ENCODE results near the gene LEFTY2. TPM values are rescaled to one million over a fixed set of nuclear protein-coding genes. Genes with fewer than 3 reads are reported as not detected.
"Not testable (repeated sequence)": the region's sequence is repeated elsewhere in the genome, so short reads cannot be mapped to it uniquely, and the experiment has no call there.

Gene LEFTY2
- polyA plus RNA-seq, 4 donors = 0.72 to 1.6 (median 1.1) TPM

GRCh38 chr1:225931270-225932136 is 9.5 kb downstream of the LEFTY2 start:
- DNase-seq (ENCODE audit: low read depth in 4 of 4, low spot score in 2 of 4) = no peak

GRCh38 chr1:225930566-225930965 is 10.5 kb downstream of the LEFTY2 start:
- DNase-seq (ENCODE audit: low read depth in 4 of 4, low spot score in 2 of 4) = no peak

GRCh38 chr1:225929462-225929861 is 11.6 kb downstream of the LEFTY2 start:
- DNase-seq (ENCODE audit: low read depth in 4 of 4, low spot score in 2 of 4) = not testable (repeated sequence)

GRCh38 chr1:225928186-225929175 is 12.5 kb downstream of the LEFTY2 start:
- no peak for DNase-seq (ENCODE audit: low read depth in 4 of 4, low spot score in 2 of 4)

- DNase-seq (ENCODE audit: low read depth in 4 of 4, low spot score in 2 of 4) = no peak
Measured at GRCh38 chr1:225926551-225927113, 14.4 kb downstream of the LEFTY2 start.

GRCh38 chr1:225923692-225924555 is 17.1 kb downstream of the LEFTY2 start, which contains the start of gene PYCR2:
PYCR2 (minus strand) TSS chr1:225924250; CDS start chr1:225924110, 140 bp downstream.
- peak; percentile 84 to 93 (median 91) for DNase-seq (ENCODE audit: low read depth in 4 of 4, low spot score in 2 of 4)

- DNase-seq (ENCODE audit: low read depth in 4 of 4, low spot score in 2 of 4) = no peak
Measured at GRCh38 chr1:225923381-225923691, 17.7 kb downstream of the LEFTY2 start.

GRCh38 chr1:225921734-225922709 is 19.0 kb downstream of the LEFTY2 start:
- DNase-seq (ENCODE audit: low read depth in 4 of 4, low spot score in 2 of 4) = no peak

- DNase-seq (ENCODE audit: low read depth in 4 of 4, low spot score in 2 of 4) = no peak
Measured at GRCh38 chr1:225919906-225920305, 21.1 kb downstream of the LEFTY2 start.

GRCh38 chr1:225918280-225918679 is 22.7 kb downstream of the LEFTY2 start:
- no peak for DNase-seq (ENCODE audit: low read depth in 4 of 4, low spot score in 2 of 4)

GRCh38 chr1:225917536-225917935 is 23.5 kb downstream of the LEFTY2 start:
- no peak for DNase-seq (ENCODE audit: low read depth in 4 of 4, low spot score in 2 of 4)

- DNase-seq (ENCODE audit: low read depth in 4 of 4, low spot score in 2 of 4) = no peak
Measured at GRCh38 chr1:225917101-225917500, 23.9 kb downstream of the LEFTY2 start.

- no peak for DNase-seq (ENCODE audit: low read depth in 4 of 4, low spot score in 2 of 4)
Measured at GRCh38 chr1:225915538-225915991, 25.5 kb downstream of the LEFTY2 start.

GRCh38 chr1:225914947-225915346 is 26.1 kb downstream of the LEFTY2 start:
- no peak for DNase-seq (ENCODE audit: low read depth in 4 of 4, low spot score in 2 of 4)

GRCh38 chr1:225914391-225914790 is 26.6 kb downstream of the LEFTY2 start:
- no peak for DNase-seq (ENCODE audit: low read depth in 4 of 4, low spot score in 2 of 4)

GRCh38 chr1:225911191-225912130 is 29.6 kb downstream of the LEFTY2 start:
- peak in 2 of 4 donors; percentile 42 to 49 for DNase-seq (ENCODE audit: low read depth in 4 of 4, low spot score in 2 of 4)

- DNase-seq (ENCODE audit: low read depth in 4 of 4, low spot score in 2 of 4) = no peak
Measured at GRCh38 chr1:225909477-225909876, 31.5 kb downstream of the LEFTY2 start.

- DNase-seq (ENCODE audit: low read depth in 4 of 4, low spot score in 2 of 4) = no peak
Measured at GRCh38 chr1:225908773-225909172, 32.2 kb downstream of the LEFTY2 start.
